ENCODE results near the gene CH25H. TPM values are rescaled to one million over a fixed set of nuclear protein-coding genes. Genes with fewer than 3 reads are reported as not detected.

The CH25H gene
- total RNA-seq, 4 donors from 2014 or later: 1.0 to 4.6 (median 1.8) TPM; not detected in 1

- TF ChIP-seq CTCF (IDR thresholded peaks at IDR 0.05; ENCODE audit: low read depth): no peak
Observed at GRCh38 chr10:89245802-89246201, 38.7 kb upstream of the CH25H start.

DNA sequence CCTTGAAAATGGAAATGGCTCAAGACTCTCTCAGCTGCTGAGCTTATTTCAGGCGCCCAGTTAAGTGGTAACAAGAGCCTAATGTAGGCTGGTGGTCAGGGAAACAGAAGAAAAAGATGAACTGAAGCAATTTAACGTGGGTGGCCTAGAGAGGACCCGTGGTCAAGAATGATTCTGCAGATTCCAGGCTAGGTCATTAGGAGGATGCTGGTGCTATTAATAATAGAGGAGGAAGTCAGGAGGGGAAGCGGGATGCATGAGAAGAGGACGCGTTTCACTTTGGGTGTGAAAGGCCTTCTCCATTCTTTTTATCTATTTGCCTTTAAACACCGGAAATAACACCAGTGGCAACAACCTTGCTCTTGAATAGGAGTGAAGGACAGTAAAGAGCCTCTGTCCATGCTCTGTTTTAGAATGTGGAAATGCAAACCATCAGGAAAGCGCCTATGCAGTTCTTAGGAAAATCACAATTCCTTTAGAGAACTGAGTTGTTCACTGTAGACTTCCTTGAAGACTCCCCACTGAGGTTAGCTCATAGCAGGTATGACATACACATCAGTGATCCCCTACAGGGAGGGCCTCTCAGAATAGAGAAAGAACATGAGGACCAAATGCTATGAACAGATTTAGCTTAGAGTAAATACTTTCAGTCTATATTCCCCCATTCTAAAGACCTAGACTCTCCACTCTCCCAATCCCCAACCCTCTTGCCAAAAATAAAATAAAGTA, 35.9 kb upstream of the CH25H start:
- TF ChIP-seq CTCF (IDR thresholded peaks at IDR 0.05; ENCODE audit: low read depth): no peak

- TF ChIP-seq CTCF (IDR thresholded peaks at IDR 0.05; ENCODE audit: low read depth): no peak
Observed at GRCh38 chr10:89242345-89242684, 35.2 kb upstream of the CH25H start.

DNA sequence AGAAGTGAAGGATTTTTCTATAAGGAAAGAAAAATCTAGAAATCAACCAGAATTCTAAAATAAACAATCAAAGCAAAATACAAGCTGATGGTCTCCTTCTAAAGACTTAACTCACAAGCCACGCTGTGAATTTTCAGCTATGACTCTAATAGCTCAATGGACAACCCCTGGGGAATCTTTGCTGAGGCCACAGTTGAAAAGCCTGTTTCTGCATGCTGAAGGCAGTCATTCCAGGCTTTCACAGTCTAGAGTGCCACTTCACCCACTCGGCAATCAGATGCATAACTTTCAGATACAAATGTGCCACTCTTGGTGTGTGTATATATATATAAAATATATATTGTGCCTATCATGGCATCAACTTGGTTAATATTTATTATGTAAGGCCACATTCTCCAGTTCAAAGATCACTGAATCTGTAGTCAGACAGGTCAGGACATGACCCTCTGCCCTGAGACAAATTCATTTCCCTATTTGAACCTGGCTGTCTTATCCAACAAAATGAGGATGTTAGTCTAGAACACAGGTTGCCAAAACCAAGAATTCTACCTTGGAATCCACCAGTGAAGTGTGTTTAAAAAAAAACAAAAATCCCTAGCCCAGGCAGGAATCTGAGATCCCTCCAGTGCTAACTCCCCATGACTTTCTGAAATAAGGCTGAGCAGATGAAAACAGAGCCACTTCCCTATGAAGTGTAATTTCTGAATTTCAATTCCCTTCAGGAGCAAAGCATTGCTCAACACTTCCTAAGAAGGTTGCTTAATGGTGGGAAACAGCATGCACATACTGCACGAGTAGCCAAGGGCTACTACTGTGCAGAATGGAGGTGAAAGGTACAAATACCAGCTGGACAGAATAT, 34.6 kb upstream of the CH25H start:
- no peak for TF ChIP-seq CTCF (IDR thresholded peaks at IDR 0.05; ENCODE audit: low read depth)

DNA sequence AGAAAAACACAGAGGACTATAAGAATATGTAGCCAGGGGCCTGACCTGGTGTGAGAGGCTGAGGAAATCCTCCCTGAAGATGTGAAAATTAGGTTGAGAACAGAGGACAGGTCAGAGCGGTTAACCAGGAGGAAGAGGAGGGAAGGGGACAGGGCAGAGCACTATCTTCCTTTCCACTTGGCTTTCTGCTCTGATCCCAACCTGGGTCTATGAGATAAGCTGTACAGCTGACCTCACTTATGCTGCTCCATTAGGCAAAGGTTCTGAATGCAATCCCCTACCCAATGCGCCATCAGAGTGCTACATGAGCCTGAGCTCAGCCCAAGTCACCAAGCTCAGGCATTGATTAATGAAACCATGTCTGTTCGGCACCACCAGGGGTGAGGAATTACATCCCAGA, 33.9 kb upstream of the CH25H start:
- no peak for TF ChIP-seq CTCF (IDR thresholded peaks at IDR 0.05; ENCODE audit: low read depth)

DNA sequence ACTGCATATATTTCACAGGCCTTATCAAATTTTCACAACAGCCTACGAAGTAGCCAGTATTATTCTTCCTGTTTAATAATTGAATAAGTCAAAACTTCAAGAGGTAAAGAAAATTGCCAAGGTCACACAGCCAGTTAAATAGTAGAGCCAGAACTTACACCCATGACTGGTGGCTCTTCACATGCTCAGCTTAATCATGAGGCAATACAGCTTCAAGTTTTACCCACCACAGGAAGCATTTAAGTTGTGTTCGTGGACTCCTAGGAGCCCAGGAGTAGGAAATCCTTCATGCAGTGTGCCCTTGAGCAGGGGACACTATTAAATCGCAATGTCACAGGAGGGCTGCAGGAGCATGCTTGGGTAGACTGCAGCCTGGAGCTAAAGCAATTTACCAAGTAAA, 33.4 kb upstream of the CH25H start:
- no peak for TF ChIP-seq CTCF (IDR thresholded peaks at IDR 0.05; ENCODE audit: low read depth)

DNA sequence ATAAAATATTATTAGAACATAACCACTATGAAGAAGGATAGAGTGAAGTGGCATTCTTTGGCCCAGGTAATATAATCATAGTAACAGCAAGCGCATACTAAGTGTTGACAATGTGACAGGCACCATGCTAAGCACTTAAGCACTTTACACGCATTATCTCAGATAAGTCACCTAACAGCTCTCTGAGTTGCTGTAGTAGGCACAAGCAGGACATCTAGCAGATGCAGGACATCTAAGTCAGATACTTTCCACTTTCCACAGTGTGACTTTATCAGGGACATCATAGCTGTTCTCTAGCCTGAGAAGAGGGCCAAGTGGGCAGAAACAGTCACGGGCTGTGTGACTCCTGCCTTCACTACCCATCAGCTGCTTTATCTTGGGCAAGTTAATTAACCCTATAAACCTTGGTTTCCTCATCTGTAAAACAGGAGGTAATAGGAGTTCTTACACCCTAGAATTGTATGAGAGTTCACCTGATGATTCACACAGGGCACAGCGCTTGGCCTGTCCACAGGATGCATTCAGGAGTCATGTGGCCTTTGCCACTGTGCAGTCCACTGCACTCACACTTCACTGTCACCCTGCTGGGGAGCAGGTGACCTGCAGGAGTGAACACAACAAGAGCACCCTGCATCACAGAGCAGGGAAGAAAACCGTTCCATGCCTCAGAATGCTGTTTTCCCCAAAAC, 32.0 kb upstream of the CH25H start:
- TF ChIP-seq CTCF (IDR thresholded peaks at IDR 0.05; ENCODE audit: low read depth): no peak
